B cell (primary cell): ENCODE results near the gene PAQR6.

Experiments used
- CTCF ChIP-seq: fragments of 200-600 bp; IDR thresholded peaks from one replicate; pipeline ENCODE4 v1.8.0; 2022; ENCODE audit warnings: antibody characterized with exemption, mild to moderate bottlenecking
- EZH2 ChIP-seq: IDR thresholded peaks from 2 replicates; pipeline ENCODE4 v1.6.1; 2012; ENCODE audit warnings: borderline replicate concordance, low read depth, mild to moderate bottlenecking, moderate library complexity, low read length; ENCODE audit not compliant: insufficient read depth, poor library complexity, severe bottlenecking

DNA sequence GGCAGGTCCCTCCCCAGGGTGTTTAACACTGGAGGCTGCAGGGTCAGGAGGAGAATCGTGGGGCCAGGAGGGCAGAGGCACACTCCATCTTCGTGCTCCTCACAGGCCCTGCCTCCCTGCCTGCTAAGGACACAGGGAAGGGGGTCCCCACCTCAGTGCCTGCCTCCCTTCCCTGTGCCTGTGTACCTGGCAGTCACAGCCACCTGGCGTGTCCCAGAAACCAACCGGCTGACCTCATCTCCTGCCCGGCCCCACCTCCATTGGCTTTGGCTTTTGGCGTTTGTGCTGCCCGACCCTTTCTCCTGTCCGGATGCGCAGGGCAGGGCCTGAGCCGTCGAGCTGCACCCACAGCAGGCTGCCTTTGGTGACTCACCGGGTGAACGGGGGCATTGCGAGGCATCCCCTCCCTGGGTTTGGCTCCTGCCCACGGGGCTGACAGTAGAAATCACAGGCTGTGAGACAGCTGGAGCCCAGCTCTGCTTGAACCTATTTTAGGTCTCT is 6.5 kb downstream of the PAQR6 start:
- TF ChIP-seq CTCF (no peak), EZH2 (no peak)
